K562 (cell line): ENCODE results near the gene MTG2. TPM values are rescaled to one million over a fixed set of nuclear protein-coding genes. Genes with fewer than 3 reads are reported as not detected.

Experiments
- FOXJ2 ChIP-seq: fragments of 200-800 bp; sonication (Bioruptor generic); IDR thresholded peaks from 2 replicates; pipeline ENCODE4 v1.6.1; 2016; ENCODE audit warnings: missing genetic modification characterization, missing compliant biosample characterization
- HDAC3 ChIP-seq: fragments of 450-650 bp; IDR thresholded peaks from 2 replicates; pipeline ENCODE4 v1.6.1; 2018; ENCODE audit warnings: borderline replicate concordance, mild to moderate bottlenecking, moderate library complexity; ENCODE audit not compliant: partially characterized antibody
- HLTF ChIP-seq: fragments of 450-650 bp; IDR thresholded peaks from 2 replicates; pipeline ENCODE4 v1.6.1; 2016
- HNRNPK ChIP-seq: fragments of 200-400 bp; formaldehyde crosslinking; IDR thresholded peaks from one replicate; pipeline ENCODE4 v1.6.1; 2018; ENCODE audit warnings: mild to moderate bottlenecking, low read depth, low read length; ENCODE audit not compliant: poor library complexity, severe bottlenecking
- HNRNPUL1 ChIP-seq: fragments of 200-400 bp; formaldehyde crosslinking; IDR thresholded peaks from 2 replicates; pipeline ENCODE4 v1.6.1; 2017; ENCODE audit warnings: low read length
- POLR2B ChIP-seq: fragments of 450-650 bp; IDR thresholded peaks from 2 replicates; pipeline ENCODE4 v1.6.1; 2018; ENCODE audit warnings: low read depth; ENCODE audit not compliant: partially characterized antibody
- SLC30A9 ChIP-seq: fragments of 250-450 bp; sonication (Bioruptor Pico); IDR thresholded peaks from 2 replicates; pipeline ENCODE4 v1.8.0; 2022; ENCODE audit warnings: mild to moderate bottlenecking, moderate library complexity
- STAT5A ChIP-seq: IDR thresholded peaks from 2 replicates; pipeline ENCODE4 v1.6.1; 2012; ENCODE audit warnings: low read length, inconsistent platforms, borderline replicate concordance
- TCF7 ChIP-seq: sonication (generic); IDR thresholded peaks from 2 replicates; pipeline ENCODE4 v1.6.1; 2016; ENCODE audit warnings: antibody characterized with exemption, borderline replicate concordance
- TFAM ChIP-seq: fragments of 250-450 bp; sonication (Bioruptor Pico); conservative IDR thresholded peaks from 2 replicates; pipeline ENCODE4 v1.5.0; 2021; ENCODE audit warnings: mild to moderate bottlenecking, moderate library complexity
- ZC3H4 ChIP-seq: sonication (generic); formaldehyde crosslinking; IDR thresholded peaks from 2 replicates; pipeline ENCODE4 v1.9.0; 2021; ENCODE audit warnings: missing genetic modification reagents, borderline replicate concordance
- ZNF561 ChIP-seq: fragments of 450-650 bp; formaldehyde crosslinking; conservative IDR thresholded peaks from 2 replicates; pipeline ENCODE4 v1.4.0; 2020; ENCODE audit warnings: mild to moderate bottlenecking, moderate library complexity
- polyA plus RNA-seq, 8 experiments: library from polyadenylated mRNA; depleted of rRNA in 4 of 8; stranded (reverse) in 5 of 8; unstranded in 3 of 8; fragments of >200 nt; fragmentation: Nextera tagmentation in 2 of 8; fragmentation: Illumina TruSeq in 1 of 8; extraction: Ambion mirVana in 2 of 8; extraction: Trizol in 1 of 8; gene quantifications; 2 replicates each; pipeline versions ENCODE4 v1.2.1 to v1.2.3, GENCODE V29; 2011 to 2014; ENCODE audit warnings: inconsistent platforms in 1 of 8, missing spikeins in 1 of 8
- total RNA-seq, 7 experiments: library from RNA; depleted of rRNA in 6 of 7; stranded (reverse); fragments of >200 nt in 6 of 7; fragmentation: Illumina TruSeq in 2 of 7; extraction: Trizol in 2 of 7; gene quantifications; 2 replicates each; pipeline versions ENCODE4 v1.2.1 to v1.2.3, GENCODE V29; 2011 to 2021; ENCODE audit warnings: low replicate concordance in 1 of 7
- TF ChIP-seq, protein P1 (sequence below): fragments of 450-650 bp; conservative IDR thresholded peaks from 2 replicates; pipeline ENCODE4 v1.6.1; 2016; ENCODE audit warnings: missing genetic modification characterization, low read depth, mild to moderate bottlenecking, control low read depth, missing compliant biosample characterization
- TF ChIP-seq, protein P2 (sequence below): fragments of 250-450 bp; sonication (Bioruptor Pico); IDR thresholded peaks from 2 replicates; pipeline ENCODE4 v1.8.0; 2022; ENCODE audit warnings: moderate library complexity, mild to moderate bottlenecking, inconsistent platforms
- TF ChIP-seq, protein P3 (sequence below), 2 experiments: fragments of 200-800 bp in 1 of 2; sonication (Bioruptor generic) in 1 of 2; sonication (generic) in 1 of 2; formaldehyde crosslinking in 1 of 2; IDR thresholded peaks in 1 of 2; conservative IDR thresholded peaks in 1 of 2; 2 replicates each; pipeline versions ENCODE4 v1.5.0 to v1.6.1; 2016 to 2020; ENCODE audit warnings: missing compliant biosample characterization in 1 of 2, missing genetic modification characterization in 1 of 2, missing genetic modification reagents in 1 of 2
- TF ChIP-seq, protein P4 (sequence below): sonication (generic); formaldehyde crosslinking; IDR thresholded peaks from 2 replicates; pipeline ENCODE4 v1.8.0; 2022; ENCODE audit warnings: missing genetic modification reagents, mild to moderate bottlenecking, borderline replicate concordance

The MTG2 gene
- total and polyA plus RNA-seq, 9 of the 15 experiments (the other 6 are each of a cell fraction or from before 2014, with no cell fraction given): 8.7 to 67.5 (median 44.5) TPM

DNA sequence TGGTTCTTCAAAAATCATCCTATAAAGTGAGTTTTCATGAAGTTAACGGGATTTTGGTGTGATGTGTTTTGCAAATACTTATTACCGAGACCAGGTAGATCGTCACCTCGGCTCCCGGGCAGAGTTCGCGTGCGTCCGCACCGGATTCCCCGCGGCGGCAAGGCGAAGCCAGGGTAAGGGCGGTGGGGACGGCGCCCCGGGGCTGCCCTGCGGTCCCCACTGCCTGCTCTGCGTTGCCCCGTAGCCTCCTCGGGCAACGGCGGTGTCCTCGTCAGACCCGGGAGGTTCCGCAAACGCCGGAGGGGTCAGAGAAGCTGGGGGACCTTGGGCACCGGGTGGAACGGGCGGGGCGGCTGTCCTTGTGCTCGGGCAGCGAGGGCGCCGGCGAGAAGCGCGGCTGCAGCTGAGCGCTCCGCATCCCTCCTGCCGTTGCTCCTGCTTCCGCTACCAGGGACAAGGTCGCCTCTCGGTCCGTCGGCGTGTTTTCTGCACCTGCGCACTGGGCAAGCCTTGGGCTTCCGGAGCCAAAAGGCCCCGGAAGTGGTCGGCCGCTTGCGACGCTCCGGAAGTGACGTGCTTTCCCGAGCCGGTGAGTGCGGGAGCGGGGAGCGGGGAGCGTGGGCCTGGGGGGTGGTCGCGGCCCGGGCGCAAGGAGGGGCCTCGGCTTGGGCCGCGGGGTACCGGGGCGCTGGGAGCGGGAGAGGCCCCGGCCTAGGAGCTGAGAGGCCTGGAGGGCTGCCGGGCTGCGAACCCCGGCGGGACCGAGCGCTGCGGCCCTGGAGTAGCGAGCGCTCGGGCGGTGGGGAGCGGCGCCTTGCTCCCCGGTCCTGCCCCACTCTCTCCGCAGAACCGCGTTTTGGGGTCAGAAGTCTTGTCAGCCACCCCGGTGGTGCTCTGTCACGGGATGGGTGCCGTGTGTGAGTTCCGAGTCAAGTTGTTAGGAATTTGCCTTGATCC is at the start of gene MTG2 (continued):
- TF ChIP-seq, protein P1, sequence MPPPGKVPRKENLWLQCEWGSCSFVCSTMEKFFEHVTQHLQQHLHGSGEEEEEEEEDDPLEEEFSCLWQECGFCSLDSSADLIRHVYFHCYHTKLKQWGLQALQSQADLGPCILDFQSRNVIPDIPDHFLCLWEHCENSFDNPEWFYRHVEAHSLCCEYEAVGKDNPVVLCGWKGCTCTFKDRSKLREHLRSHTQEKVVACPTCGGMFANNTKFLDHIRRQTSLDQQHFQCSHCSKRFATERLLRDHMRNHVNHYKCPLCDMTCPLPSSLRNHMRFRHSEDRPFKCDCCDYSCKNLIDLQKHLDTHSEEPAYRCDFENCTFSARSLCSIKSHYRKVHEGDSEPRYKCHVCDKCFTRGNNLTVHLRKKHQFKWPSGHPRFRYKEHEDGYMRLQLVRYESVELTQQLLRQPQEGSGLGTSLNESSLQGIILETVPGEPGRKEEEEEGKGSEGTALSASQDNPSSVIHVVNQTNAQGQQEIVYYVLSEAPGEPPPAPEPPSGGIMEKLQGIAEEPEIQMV (tag): peak; percentile 91
- TF ChIP-seq HLTF (0 out of 2 replicates have a peak, but pooled peaks have one; percentile 58), STAT5A (no peak), ZC3H4 (no peak; the same call in 1 of the 2 replicates), TFAM (CRISPR knock-in tag) (no peak), POLR2B (peak; percentile 97), ZNF561 (CRISPR knock-in tag) (no peak), HNRNPK (no peak), SLC30A9 (CRISPR knock-in tag) (no peak), FOXJ2 (tag) (no peak), HDAC3 (no peak), TCF7 (no peak), HNRNPUL1 (no peak)
- TF ChIP-seq, protein P2, sequence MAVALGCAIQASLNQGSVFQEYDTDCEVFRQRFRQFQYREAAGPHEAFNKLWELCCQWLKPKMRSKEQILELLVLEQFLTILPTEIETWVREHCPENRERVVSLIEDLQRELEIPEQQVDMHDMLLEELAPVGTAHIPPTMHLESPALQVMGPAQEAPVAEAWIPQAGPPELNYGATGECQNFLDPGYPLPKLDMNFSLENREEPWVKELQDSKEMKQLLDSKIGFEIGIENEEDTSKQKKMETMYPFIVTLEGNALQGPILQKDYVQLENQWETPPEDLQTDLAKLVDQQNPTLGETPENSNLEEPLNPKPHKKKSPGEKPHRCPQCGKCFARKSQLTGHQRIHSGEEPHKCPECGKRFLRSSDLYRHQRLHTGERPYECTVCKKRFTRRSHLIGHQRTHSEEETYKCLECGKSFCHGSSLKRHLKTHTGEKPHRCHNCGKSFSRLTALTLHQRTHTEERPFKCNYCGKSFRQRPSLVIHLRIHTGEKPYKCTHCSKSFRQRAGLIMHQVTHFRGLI (CRISPR knock-in tag): no peak
- TF ChIP-seq, protein P3, sequence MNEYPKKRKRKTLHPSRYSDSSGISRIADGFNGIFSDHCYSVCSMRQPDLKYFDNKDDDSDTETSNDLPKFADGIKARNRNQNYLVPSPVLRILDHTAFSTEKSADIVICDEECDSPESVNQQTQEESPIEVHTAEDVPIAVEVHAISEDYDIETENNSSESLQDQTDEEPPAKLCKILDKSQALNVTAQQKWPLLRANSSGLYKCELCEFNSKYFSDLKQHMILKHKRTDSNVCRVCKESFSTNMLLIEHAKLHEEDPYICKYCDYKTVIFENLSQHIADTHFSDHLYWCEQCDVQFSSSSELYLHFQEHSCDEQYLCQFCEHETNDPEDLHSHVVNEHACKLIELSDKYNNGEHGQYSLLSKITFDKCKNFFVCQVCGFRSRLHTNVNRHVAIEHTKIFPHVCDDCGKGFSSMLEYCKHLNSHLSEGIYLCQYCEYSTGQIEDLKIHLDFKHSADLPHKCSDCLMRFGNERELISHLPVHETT (CRISPR knock-in tag; conservative IDR thresholded peaks at IDR 0.05 in 1 of 2, IDR thresholded peaks at IDR 0.05 in 1 of 2): peak in 1 of 2 experiments; percentile 96; a peak in 2 of 4 replicates
- TF ChIP-seq, protein P4, sequence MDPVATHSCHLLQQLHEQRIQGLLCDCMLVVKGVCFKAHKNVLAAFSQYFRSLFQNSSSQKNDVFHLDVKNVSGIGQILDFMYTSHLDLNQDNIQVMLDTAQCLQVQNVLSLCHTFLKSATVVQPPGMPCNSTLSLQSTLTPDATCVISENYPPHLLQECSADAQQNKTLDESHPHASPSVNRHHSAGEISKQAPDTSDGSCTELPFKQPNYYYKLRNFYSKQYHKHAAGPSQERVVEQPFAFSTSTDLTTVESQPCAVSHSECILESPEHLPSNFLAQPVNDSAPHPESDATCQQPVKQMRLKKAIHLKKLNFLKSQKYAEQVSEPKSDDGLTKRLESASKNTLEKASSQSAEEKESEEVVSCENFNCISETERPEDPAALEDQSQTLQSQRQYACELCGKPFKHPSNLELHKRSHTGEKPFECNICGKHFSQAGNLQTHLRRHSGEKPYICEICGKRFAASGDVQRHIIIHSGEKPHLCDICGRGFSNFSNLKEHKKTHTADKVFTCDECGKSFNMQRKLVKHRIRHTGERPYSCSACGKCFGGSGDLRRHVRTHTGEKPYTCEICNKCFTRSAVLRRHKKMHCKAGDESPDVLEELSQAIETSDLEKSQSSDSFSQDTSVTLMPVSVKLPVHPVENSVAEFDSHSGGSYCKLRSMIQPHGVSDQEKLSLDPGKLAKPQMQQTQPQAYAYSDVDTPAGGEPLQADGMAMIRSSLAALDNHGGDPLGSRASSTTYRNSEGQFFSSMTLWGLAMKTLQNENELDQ (CRISPR knock-in tag): no peak
